Measurements from ENCODE around the gene GLDC.

DNA sequence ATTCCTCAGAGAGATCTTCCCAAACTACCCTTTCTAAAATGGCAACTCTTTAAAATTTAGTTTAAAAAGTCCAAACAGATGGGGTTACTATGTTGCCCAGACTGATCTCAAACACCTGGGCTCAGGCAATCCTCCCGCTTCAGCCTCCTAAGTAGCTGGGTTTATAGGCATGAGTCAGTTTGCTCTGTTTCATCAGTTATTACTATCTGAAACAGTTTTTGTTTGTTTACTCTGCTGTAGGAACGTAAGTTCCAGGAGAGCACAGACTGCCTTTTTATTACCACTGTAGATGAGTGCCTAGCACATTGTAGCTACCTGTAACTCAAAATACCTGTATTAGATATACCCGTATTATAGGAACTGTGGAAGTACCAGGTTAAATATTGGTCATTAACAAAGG, 143.1 kb downstream of the GLDC start:
- TF ChIP-seq, protein P1, sequence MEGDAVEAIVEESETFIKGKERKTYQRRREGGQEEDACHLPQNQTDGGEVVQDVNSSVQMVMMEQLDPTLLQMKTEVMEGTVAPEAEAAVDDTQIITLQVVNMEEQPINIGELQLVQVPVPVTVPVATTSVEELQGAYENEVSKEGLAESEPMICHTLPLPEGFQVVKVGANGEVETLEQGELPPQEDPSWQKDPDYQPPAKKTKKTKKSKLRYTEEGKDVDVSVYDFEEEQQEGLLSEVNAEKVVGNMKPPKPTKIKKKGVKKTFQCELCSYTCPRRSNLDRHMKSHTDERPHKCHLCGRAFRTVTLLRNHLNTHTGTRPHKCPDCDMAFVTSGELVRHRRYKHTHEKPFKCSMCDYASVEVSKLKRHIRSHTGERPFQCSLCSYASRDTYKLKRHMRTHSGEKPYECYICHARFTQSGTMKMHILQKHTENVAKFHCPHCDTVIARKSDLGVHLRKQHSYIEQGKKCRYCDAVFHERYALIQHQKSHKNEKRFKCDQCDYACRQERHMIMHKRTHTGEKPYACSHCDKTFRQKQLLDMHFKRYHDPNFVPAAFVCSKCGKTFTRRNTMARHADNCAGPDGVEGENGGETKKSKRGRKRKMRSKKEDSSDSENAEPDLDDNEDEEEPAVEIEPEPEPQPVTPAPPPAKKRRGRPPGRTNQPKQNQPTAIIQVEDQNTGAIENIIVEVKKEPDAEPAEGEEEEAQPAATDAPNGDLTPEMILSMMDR (IDR thresholded peaks at IDR 0.05), result no peak
- TF ChIP-seq ZFX (IDR thresholded peaks at IDR 0.05; ENCODE audit: borderline replicate concordance), result no peak

Measured in 22Rv1 (cell line).